Measurements from ENCODE around the gene RBM19.

DNA sequence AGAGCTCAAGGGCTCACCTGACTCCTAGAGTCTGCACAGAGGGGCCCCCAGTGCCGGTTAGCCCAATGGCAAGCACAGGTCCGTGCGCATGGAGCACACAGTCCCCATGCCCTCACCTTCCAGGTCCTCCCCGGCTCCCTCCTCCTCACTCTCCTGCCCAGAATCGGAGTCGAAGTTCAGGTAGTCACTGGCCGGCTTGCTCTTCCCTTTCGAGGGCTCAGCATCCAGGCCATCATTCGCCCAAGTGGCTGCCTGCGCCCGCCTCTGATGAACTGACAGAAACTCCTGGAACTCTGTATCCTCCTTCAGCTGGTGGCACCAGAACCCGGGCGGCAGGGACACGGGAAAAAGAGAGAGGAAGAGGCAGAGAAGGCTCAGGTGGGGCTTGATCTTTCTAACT lies 7.0 kb downstream of the RBM19 start:
- TF ChIP-seq PHF8 (IDR thresholded peaks at IDR 0.05; ENCODE audit: borderline replicate concordance, low read depth): no peak
- TF ChIP-seq, protein P1, sequence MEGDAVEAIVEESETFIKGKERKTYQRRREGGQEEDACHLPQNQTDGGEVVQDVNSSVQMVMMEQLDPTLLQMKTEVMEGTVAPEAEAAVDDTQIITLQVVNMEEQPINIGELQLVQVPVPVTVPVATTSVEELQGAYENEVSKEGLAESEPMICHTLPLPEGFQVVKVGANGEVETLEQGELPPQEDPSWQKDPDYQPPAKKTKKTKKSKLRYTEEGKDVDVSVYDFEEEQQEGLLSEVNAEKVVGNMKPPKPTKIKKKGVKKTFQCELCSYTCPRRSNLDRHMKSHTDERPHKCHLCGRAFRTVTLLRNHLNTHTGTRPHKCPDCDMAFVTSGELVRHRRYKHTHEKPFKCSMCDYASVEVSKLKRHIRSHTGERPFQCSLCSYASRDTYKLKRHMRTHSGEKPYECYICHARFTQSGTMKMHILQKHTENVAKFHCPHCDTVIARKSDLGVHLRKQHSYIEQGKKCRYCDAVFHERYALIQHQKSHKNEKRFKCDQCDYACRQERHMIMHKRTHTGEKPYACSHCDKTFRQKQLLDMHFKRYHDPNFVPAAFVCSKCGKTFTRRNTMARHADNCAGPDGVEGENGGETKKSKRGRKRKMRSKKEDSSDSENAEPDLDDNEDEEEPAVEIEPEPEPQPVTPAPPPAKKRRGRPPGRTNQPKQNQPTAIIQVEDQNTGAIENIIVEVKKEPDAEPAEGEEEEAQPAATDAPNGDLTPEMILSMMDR (IDR thresholded peaks at IDR 0.05): no peak
- TF ChIP-seq, protein P2, sequence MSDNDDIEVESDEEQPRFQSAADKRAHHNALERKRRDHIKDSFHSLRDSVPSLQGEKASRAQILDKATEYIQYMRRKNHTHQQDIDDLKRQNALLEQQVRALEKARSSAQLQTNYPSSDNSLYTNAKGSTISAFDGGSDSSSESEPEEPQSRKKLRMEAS (IDR thresholded peaks at IDR 0.05): no peak
- TF ChIP-seq RCOR1 (IDR thresholded peaks at IDR 0.05; ENCODE audit: low read depth, low read length): no peak
- no peak for TF ChIP-seq POLR2A (IDR thresholded peaks at IDR 0.05; ENCODE audit: low read length)
- no peak for TF ChIP-seq HDAC2 (IDR thresholded peaks at IDR 0.05)

Data from A549 (cell line).